K562 (cell line): ENCODE results near the gene TCFL5. TPM values are rescaled to one million over a fixed set of nuclear protein-coding genes. Genes with fewer than 3 reads are reported as not detected.

Source experiments
- ATAC-seq: fragments of 200-7000 bp; cut with Tn5 transposase; 3 replicates; pipeline ENCODE4 v1.9.1; 2020; ENCODE audit warnings: moderate library complexity
- BruUV-seq: library from RNA; stranded (reverse); fragments of 400-500 nt; replicated peaks from 2 replicates; lab custom pipeline; 2021; lab: Mats Ljungman, UMichigan
- CTCF ChIA-PET: fragments of 300-600 bp; formaldehyde crosslinking; extraction: SDS; loops from one replicate; lab custom pipeline; 2021; ENCODE audit warnings: low intra/inter-chr PET ratio; lab: Yijun Ruan, JAX
- POLR2A ChIA-PET: fragments of 300-600, 350-650 bp; sonication (Branson Sonifier 250); formaldehyde crosslinking; extraction: SDS; loops from one replicate; lab custom pipeline; 2021; ENCODE audit warnings: antibody characterized with exemption, inconsistent platforms; lab: Yijun Ruan, JAX
- DNase-seq, 4 experiments: peaks; one replicate each; pipeline versions ENCODE4 v3.0.0 to v3.0.0-alpha.2; 2011 to 2018; ENCODE audit warnings: low spot score in 3 of 4, mixed read lengths in 3 of 4; ENCODE audit errors: extremely low read depth in 1 of 4
- FAIRE-seq: peaks from 2 replicates; lab custom pipeline; 2011; peaks lifted over from hg19 to GRCh38; lab: Jason Lieb, UNC
- H2AFZ ChIP-seq: 2 replicates; pipeline ENCODE4 v1.6.0; 2011; ENCODE audit warnings: low read depth, low read length, control low read depth, inconsistent platforms
- H3K27ac ChIP-seq: fragments of 200-600 bp; 3 replicates; pipeline ENCODE4 v1.8.0; 2011; ENCODE audit warnings: low read depth, mild to moderate bottlenecking, control low read depth, inconsistent platforms, low read length, moderate library complexity, mixed read lengths; ENCODE audit errors: extremely low read depth
- H3K27me3 ChIP-seq, 2 experiments: fragments of 300-600 bp in 1 of 2; 2 replicates in 1 of 2; 3 replicates in 1 of 2; pipeline versions ENCODE4 v1.6.0 to v1.8.0; 2011; ENCODE audit warnings: inconsistent platforms in 2 of 2, low read length in 2 of 2, mild to moderate bottlenecking in 1 of 2, mixed read lengths in 1 of 2, moderate library complexity in 1 of 2; ENCODE audit not compliant: control insufficient read depth in 2 of 2, insufficient read depth in 2 of 2
- H3K36me3 ChIP-seq: fragments of 300-600 bp; 3 replicates; pipeline ENCODE4 v1.8.0; 2011; ENCODE audit warnings: mild to moderate bottlenecking, low read length, inconsistent platforms; ENCODE audit not compliant: control insufficient read depth, insufficient read depth
- H3K4me1 ChIP-seq, 2 experiments: fragments of 200-600 bp in 1 of 2; replicated peaks in 1 of 2; 2 replicates in 1 of 2; 3 replicates in 1 of 2; pipeline versions ENCODE4 v1.5.1 to v1.8.0; 2011; ENCODE audit warnings: inconsistent platforms in 2 of 2, low read length in 2 of 2, mild to moderate bottlenecking in 1 of 2, mixed read lengths in 1 of 2, moderate library complexity in 1 of 2; ENCODE audit not compliant: control insufficient read depth in 2 of 2, insufficient read depth in 2 of 2
- H3K4me2 ChIP-seq: 2 replicates; pipeline ENCODE4 v1.6.1; 2011; ENCODE audit warnings: low read length, control low read depth, inconsistent platforms, mixed read lengths; ENCODE audit not compliant: insufficient read depth
- H3K4me3 ChIP-seq: fragments of 200-600 bp; sonication (generic), shearing (Covaris generic); 2 replicates; pipeline ENCODE4 v1.5.1; 2016; ENCODE audit warnings: control low read depth, inconsistent platforms
- H3K79me2 ChIP-seq: fragments of 200-600 bp; 3 replicates; pipeline ENCODE4 v1.8.0; 2011; ENCODE audit warnings: low read length, inconsistent platforms; ENCODE audit not compliant: control insufficient read depth, insufficient read depth
- H3K9ac ChIP-seq, 2 experiments: 2 replicates each; pipeline versions ENCODE4 v1.6.0 to v1.6.1; 2011; ENCODE audit warnings: low read depth in 2 of 2, low read length in 2 of 2, control low read depth in 1 of 2, inconsistent platforms in 1 of 2, mild to moderate bottlenecking in 1 of 2, mixed read lengths in 1 of 2; ENCODE audit not compliant: insufficient read depth in 1 of 2
- H3K9me1 ChIP-seq: one replicate; pipeline ENCODE4 v1.6.0; 2011; ENCODE audit warnings: inconsistent platforms, mild to moderate bottlenecking, low read length, moderate library complexity; ENCODE audit not compliant: control insufficient read depth, insufficient read depth
- H3K9me3 ChIP-seq: replicated peaks from 2 replicates; pipeline ENCODE4 v1.5.1; 2011; ENCODE audit warnings: low read depth, low read length, inconsistent platforms; ENCODE audit not compliant: control insufficient read depth, insufficient read depth
- H4K20me1 ChIP-seq: replicated peaks from 2 replicates; pipeline ENCODE4 v1.6.1; 2011; ENCODE audit warnings: low read length, inconsistent platforms, mixed read lengths; ENCODE audit not compliant: control insufficient read depth, insufficient read depth
- ARID2 ChIP-seq: fragments of 450-650 bp; IDR thresholded peaks from 2 replicates; pipeline ENCODE4 v1.6.1; 2017; ENCODE audit warnings: antibody characterized with exemption, mild to moderate bottlenecking
- CBFA2T3 ChIP-seq: fragments of 450-650 bp; IDR thresholded peaks from 2 replicates; pipeline ENCODE4 v1.6.1; 2017
- FIP1L1 ChIP-seq: fragments of 200-400 bp; formaldehyde crosslinking; IDR thresholded peaks from 2 replicates; pipeline ENCODE4 v1.6.1; 2018; ENCODE audit warnings: mild to moderate bottlenecking, low read depth, low read length; ENCODE audit not compliant: poor library complexity, severe bottlenecking
- FOXJ3 ChIP-seq: sonication (generic); formaldehyde crosslinking; IDR thresholded peaks from 2 replicates; pipeline ENCODE4 v1.4.0; 2020; ENCODE audit warnings: mild to moderate bottlenecking, missing genetic modification reagents
- GABPA ChIP-seq: fragments of 200-800 bp; sonication (Bioruptor generic); conservative IDR thresholded peaks from 2 replicates; pipeline ENCODE4 v1.6.1; 2016; ENCODE audit warnings: low read depth, missing genetic modification characterization, missing compliant biosample characterization
- NR2F6 ChIP-seq: fragments of 450-650 bp; formaldehyde crosslinking; IDR thresholded peaks from 2 replicates; pipeline ENCODE4 v1.4.0; 2020; ENCODE audit warnings: mild to moderate bottlenecking
- RBM34 ChIP-seq: fragments of 200-400 bp; formaldehyde crosslinking; IDR thresholded peaks from 2 replicates; pipeline ENCODE4 v1.6.1; 2018; ENCODE audit warnings: low read length, borderline replicate concordance; ENCODE audit not compliant: insufficient read depth
- SIX5 ChIP-seq, 2 experiments: IDR thresholded peaks; 2 replicates each; pipeline ENCODE4 v1.6.1; 2011; ENCODE audit warnings: low read length in 2 of 2, borderline replicate concordance in 1 of 2, low read depth in 1 of 2, mild to moderate bottlenecking in 1 of 2, moderate library complexity in 1 of 2; ENCODE audit not compliant: insufficient read depth in 1 of 2
- SMAD3 ChIP-seq: fragments of 450-650 bp; formaldehyde crosslinking; conservative IDR thresholded peaks from 2 replicates; pipeline ENCODE4 v1.4.0; 2020; ENCODE audit warnings: mild to moderate bottlenecking
- TCFL5 ChIP-seq: fragments of 250-450 bp; sonication (Bioruptor Pico); conservative IDR thresholded peaks from 2 replicates; pipeline ENCODE4 v1.6.1; 2021; ENCODE audit warnings: mild to moderate bottlenecking, moderate library complexity, matching md5 sums
- TGIF2 ChIP-seq: sonication (generic); formaldehyde crosslinking; IDR thresholded peaks from 2 replicates; pipeline ENCODE4 v1.8.1; 2022; ENCODE audit warnings: mild to moderate bottlenecking, missing genetic modification reagents, moderate library complexity
- ZBTB1 ChIP-seq: sonication (generic); formaldehyde crosslinking; IDR thresholded peaks from 2 replicates; pipeline ENCODE4 v1.8.1; 2023; ENCODE audit warnings: missing genetic modification reagents, low read depth, mild to moderate bottlenecking, borderline replicate concordance
- ZFP1 ChIP-seq: fragments of 450-650 bp; formaldehyde crosslinking; IDR thresholded peaks from 2 replicates; pipeline ENCODE4 v1.4.0; 2020; ENCODE audit warnings: mild to moderate bottlenecking, mixed read lengths
- WGBS: fragments of 100-300 bp; shearing (Covaris generic); methylation state at CpG from one replicate; pipeline ENCODE4 v1.1.6; 2016; ENCODE audit warnings: low coverage, mixed read lengths; ENCODE audit not compliant: insufficient coverage; ENCODE audit errors: missing lambda C conversion rate; 5-methylcytosine and 5-hydroxymethylcytosine counted together
- in situ Hi-C: fragments of 300-500 bp; cut with MboI; formaldehyde crosslinking; loops from 4 replicates; pipeline ENCODE4 v1.15.0; 2018; ENCODE audit warnings: inconsistent platforms, mixed read lengths
- intact Hi-C: fragments of 100-400 bp; cut with micrococcal nuclease; formaldehyde crosslinking; loops from 2 replicates; pipeline ENCODE4 v1.14.2; 2022
- polyA plus RNA-seq, 8 experiments: library from polyadenylated mRNA; depleted of rRNA in 4 of 8; stranded (reverse) in 5 of 8; unstranded in 3 of 8; fragments of >200 nt; fragmentation: Nextera tagmentation in 2 of 8; fragmentation: Illumina TruSeq in 1 of 8; extraction: Ambion mirVana in 2 of 8; extraction: Trizol in 1 of 8; gene quantifications; 2 replicates each; pipeline versions ENCODE4 v1.2.1 to v1.2.3, GENCODE V29; 2011 to 2014; ENCODE audit warnings: inconsistent platforms in 1 of 8, missing spikeins in 1 of 8
- total RNA-seq, 7 experiments: library from RNA; depleted of rRNA in 6 of 7; stranded (reverse); fragments of >200 nt in 6 of 7; fragmentation: Illumina TruSeq in 2 of 7; extraction: Trizol in 2 of 7; gene quantifications; 2 replicates each; pipeline versions ENCODE4 v1.2.1 to v1.2.3, GENCODE V29; 2011 to 2021; ENCODE audit warnings: low replicate concordance in 1 of 7
- TF ChIP-seq, protein P1 (sequence below), 2 experiments: fragments of 200-800 bp in 1 of 2; sonication (Bioruptor generic) in 1 of 2; sonication (generic) in 1 of 2; formaldehyde crosslinking in 1 of 2; IDR thresholded peaks in 1 of 2; conservative IDR thresholded peaks in 1 of 2; 2 replicates each; pipeline versions ENCODE4 v1.5.0 to v1.6.1; 2016 to 2020; ENCODE audit warnings: missing compliant biosample characterization in 1 of 2, missing genetic modification characterization in 1 of 2, missing genetic modification reagents in 1 of 2
- TF ChIP-seq, protein P2 (sequence below): fragments of 250-450 bp; sonication (Bioruptor Pico); IDR thresholded peaks from 2 replicates; pipeline ENCODE4 v1.5.0; 2021; ENCODE audit warnings: mild to moderate bottlenecking, moderate library complexity

Gene TCFL5
- total and polyA plus RNA-seq, 9 of the 15 experiments (the other 6 are each of a cell fraction or from before 2014, with no cell fraction given), result 1.00 to 12.6 (median 9.1) TPM

DNA sequence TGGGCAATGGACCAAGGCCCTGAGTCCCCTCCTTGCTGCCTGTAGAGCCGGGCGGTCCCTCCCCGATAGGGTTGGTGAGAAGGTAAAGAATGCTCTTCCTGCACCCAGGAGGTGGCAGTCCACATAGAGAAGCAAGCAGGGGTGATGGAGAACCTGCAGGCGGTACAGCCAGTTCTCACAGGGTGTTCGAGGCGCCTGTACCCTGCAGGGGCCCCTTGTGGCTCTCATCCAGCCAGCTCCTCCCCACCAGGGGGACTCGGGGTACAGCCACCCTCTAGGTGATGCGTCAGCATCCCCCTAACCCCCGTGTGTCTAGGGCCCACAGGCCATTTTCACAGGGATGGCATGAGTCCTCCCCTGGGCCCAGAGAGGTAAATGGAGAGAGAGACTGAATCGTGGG lies 49.9 kb downstream of the TCFL5 start (continued):
- TF ChIP-seq, protein P1, sequence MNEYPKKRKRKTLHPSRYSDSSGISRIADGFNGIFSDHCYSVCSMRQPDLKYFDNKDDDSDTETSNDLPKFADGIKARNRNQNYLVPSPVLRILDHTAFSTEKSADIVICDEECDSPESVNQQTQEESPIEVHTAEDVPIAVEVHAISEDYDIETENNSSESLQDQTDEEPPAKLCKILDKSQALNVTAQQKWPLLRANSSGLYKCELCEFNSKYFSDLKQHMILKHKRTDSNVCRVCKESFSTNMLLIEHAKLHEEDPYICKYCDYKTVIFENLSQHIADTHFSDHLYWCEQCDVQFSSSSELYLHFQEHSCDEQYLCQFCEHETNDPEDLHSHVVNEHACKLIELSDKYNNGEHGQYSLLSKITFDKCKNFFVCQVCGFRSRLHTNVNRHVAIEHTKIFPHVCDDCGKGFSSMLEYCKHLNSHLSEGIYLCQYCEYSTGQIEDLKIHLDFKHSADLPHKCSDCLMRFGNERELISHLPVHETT (CRISPR knock-in tag; conservative IDR thresholded peaks at IDR 0.05 in 1 of 2, IDR thresholded peaks at IDR 0.05 in 1 of 2), result no peak
- TF ChIP-seq, protein P2, sequence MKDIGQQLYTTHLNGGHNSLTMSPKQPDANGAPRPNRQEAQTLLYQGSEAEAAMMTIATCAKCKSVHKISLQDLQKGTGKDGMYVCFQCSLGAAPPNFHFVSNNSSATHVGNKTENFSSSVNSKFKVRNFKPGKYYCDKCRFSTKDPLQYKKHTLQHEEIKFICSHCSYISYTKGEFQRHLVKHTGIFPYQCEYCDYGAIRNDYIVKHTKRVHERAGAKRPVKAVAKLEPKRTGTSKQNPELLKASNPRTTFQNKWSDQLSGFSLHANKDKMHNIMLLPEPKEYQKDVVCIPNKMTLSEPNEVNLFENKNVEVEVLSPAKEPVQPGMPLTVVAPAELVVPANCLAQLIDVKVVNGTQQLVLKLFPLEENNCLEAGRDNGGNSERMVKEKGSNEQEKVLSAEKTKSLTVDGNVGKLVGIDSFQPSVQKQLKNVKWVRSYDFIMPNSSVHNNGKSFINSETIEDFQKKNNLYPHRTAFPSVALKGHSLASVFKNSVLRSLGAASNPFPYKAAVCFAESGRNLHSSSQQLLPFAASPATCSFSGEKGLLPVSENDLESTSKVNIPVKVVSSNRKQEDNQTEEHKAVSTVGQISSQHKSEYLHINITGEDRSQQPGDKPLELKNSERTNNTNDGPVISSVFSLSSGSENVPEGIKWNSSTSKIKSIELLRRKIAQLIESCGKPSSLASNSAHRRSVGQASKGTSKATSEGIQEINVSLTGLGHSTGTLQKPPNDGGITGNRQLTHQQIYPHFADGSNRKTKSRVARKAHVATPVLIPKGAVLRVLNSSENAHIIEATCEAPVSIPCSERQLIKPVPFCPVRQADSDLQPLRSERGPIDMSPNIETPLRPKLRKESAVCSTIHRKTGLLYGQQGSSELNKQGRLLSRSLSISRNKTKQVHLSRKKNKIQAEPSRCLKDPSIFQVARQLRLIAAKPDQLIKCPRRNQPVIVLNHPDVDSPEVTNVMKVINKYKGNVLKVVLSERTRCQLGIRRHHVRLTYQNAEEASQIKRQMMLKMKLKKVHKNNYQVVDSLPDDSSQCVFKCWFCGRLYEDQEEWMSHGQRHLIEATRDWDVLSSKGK (CRISPR knock-in tag), result no peak
- TF ChIP-seq FIP1L1, result no peak

DNA sequence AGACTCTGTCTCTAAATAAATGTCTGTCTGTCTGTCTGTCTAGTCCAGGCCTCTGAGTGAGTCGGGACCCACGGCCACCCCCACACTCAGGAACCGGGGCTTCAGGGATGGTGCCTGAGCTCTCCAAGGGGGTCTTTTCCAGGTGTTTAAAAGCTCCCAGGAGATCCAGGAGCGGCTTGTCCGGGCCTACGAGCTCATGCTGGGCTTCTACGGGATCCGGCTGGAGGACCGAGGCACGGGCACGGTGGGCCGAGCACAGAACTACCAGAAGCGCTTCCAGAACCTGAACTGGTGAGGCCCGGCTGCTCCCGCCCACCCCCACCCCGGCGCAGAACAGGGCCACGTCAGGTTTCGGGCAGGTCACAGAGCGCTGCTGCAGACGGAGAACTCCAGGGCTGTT lies 50.3 kb downstream of the TCFL5 start:
- Histone ChIP-seq H2AFZ (no peak overlapping the region), H3K4me1 (peaks cover 3 to 74% of the 10 kb centered on the region in 2 experiments; a peak in 3 of 5 replicates), H3K27me3 (peaks cover 0 to 8% of the 10 kb centered on the region in 2 experiments; a peak in 2 of 5 replicates), H3K36me3 (peaks cover 57% of the 10 kb centered on the region; the same call in 2 of the 3 replicates), H3K9me1 (no peaks in the 10 kb centered on the region), H3K9ac (no peak overlapping the region), H3K9me3 (no peaks in the 10 kb centered on the region), H3K4me3 (no peak overlapping the region), H3K4me2 (no peak overlapping the region), H3K79me2 (peaks cover 9% of the 10 kb centered on the region; the same call in 1 of the 3 replicates), H4K20me1 (peaks cover 4% of the 10 kb centered on the region), H3K27ac (no peak overlapping the region)
- intact Hi-C loops, result no loop called here
- ChIA-PET POLR2A (no interaction called here), CTCF (no interaction called here)
- FAIRE-seq (no peak), ATAC-seq (no peak), DNase-seq (no peak)
- 91% methylated on average over 4 of the region's 21 CpGs for WGBS
- TF ChIP-seq CBFA2T3, result no peak
- TF ChIP-seq ZFP1 (CRISPR knock-in tag), result no peak
- TF ChIP-seq FOXJ3, result no peak
- TF ChIP-seq TGIF2 (CRISPR knock-in tag), result no peak
- no peak for TF ChIP-seq SIX5 (IDR thresholded peaks at IDR 0.05; ENCODE audit: borderline replicate concordance in 1 of 2, insufficient read depth in 1 of 2, low read depth in 1 of 2, low read length in 2 of 2)
- no peak for TF ChIP-seq SMAD3
- TF ChIP-seq RBM34, result no peak
- no peak for TF ChIP-seq ZBTB1 (CRISPR knock-in tag)
- TF ChIP-seq ARID2, result no peak
- no peak for TF ChIP-seq NR2F6 (CRISPR knock-in tag)
- TF ChIP-seq GABPA (tag), result no peak
- TF ChIP-seq TCFL5, result no peak
- in situ Hi-C loops, result no loop called here
- BruUV-seq, result no TSS peak
